ENCODE measurements around the gene CNTN3.

GRCh38 chr3:74590620-74591262 lies 23.7 kb downstream of the CNTN3 start:
- no peak for TF ChIP-seq CTCF (IDR thresholded peaks at IDR 0.05)
- TF ChIP-seq POLR2A (IDR thresholded peaks at IDR 0.05), result no peak
